AG04449 (cell line): ENCODE results near the gene BCL2A1.
A peak's percentile ranks its signal among the peaks of the same experiment; 100 is the strongest.
"Not testable (repeated sequence)": the region's sequence is repeated elsewhere in the genome, so short reads cannot be mapped to it uniquely, and the experiment has no call there.

Experiments
- CTCF ChIA-PET: fragments of 350-600 bp; formaldehyde crosslinking; extraction: SDS; loops from one replicate; lab custom pipeline; 2021; ENCODE audit warnings: antibody characterized with exemption; lab: Yijun Ruan, JAX
- POLR2A ChIA-PET: fragments of 400-600, 350-600 bp; formaldehyde crosslinking; extraction: SDS; loops from one replicate; lab custom pipeline; 2020; ENCODE audit warnings: antibody characterized with exemption, inconsistent platforms; lab: Yijun Ruan, JAX
- DNase-seq: peaks from one replicate; pipeline ENCODE4 v3.0.0-alpha.2; 2010; ENCODE audit warnings: low read depth, low spot score
- H3K4me3 ChIP-seq: 2 replicates; pipeline ENCODE4 v1.5.1; 2011; ENCODE audit warnings: low read depth, mild to moderate bottlenecking, control low read depth, low read length
- TF ChIP-seq, protein P1 (sequence below): IDR thresholded peaks from one replicate; pipeline ENCODE4 v1.5.1; 2011; ENCODE audit warnings: mild to moderate bottlenecking, moderate library complexity, low read length, control low read depth, inconsistent platforms; ENCODE audit not compliant: insufficient read depth; ENCODE audit errors: missing control alignments

Gene BCL2A1

DNA sequence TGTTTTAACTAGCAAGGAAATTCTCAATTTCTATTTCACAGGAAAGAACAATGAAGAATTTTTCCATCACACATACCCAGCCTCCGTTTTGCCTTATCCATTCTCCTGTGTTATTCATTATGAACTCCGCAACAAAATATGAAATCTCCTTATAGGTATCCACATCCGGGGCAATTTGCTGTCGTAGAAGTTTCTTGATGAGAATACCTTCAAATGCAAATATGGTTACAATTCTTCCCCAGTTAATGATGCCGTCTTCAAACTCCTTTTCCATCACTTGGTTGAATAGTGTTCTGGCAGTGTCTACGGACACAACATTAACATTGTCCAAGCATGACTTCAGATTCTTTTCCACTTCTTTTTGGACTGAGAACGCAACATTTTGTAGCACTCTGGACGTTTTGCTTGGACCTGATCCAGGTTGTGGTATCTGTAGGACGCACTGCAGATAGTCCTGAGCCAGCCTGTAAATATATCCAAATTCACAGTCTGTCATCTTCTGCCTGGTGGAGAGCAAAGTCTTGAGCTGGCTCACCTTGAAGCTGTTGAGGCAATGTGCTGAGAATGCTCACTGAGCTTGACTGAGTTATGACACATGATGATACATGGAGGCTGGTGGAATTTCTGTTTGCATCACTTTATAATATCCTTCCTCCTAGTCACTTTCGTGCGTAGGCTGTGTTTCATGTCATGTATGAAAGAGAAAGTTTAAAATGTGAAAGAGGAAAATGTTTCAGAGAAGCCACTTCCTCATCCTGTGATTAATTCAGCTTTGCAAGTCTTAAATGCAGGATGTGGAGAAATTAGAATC, at the start of gene BCL2A1:
Gene BCL2A1 (minus strand): TSS at position 573 of the 811 bp plus-strand sequence. CDS start 77 bp downstream, at position 496.
- POLR2A ChIA-PET, result no interaction called here
- DNase-seq, result peak; percentile 68

DNA sequence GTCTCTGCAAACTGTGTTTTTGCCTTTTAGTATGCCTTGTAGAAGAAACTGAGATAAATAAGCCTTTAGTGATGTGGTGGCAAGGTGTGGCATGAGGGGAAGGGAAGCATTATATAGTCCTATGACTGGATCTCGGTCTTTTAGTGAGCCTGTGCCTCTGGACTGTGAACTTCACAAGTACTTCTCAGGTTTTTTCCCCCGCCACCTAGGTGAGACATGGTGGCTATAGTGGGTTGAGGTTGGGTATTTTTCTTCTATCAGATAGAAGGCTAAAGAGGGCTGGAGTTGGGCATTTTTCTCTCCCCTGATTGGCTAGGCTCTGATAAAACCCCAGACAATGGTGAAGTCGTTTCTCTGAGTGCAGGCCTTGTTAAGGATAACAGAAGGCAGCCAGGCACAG, 49.7 kb upstream of the BCL2A1 start:
- TF ChIP-seq, protein P1, sequence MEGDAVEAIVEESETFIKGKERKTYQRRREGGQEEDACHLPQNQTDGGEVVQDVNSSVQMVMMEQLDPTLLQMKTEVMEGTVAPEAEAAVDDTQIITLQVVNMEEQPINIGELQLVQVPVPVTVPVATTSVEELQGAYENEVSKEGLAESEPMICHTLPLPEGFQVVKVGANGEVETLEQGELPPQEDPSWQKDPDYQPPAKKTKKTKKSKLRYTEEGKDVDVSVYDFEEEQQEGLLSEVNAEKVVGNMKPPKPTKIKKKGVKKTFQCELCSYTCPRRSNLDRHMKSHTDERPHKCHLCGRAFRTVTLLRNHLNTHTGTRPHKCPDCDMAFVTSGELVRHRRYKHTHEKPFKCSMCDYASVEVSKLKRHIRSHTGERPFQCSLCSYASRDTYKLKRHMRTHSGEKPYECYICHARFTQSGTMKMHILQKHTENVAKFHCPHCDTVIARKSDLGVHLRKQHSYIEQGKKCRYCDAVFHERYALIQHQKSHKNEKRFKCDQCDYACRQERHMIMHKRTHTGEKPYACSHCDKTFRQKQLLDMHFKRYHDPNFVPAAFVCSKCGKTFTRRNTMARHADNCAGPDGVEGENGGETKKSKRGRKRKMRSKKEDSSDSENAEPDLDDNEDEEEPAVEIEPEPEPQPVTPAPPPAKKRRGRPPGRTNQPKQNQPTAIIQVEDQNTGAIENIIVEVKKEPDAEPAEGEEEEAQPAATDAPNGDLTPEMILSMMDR, result no peak
- ChIA-PET CTCF (no interaction called here), POLR2A (no interaction called here)

More for the DNA sequence above, at the start of gene BCL2A1:
- TF ChIP-seq, protein P1, result no peak
- CTCF ChIA-PET, result interaction anchor here (0.9 kb wide), 1 partner anchor 9 kb away, joined by 3 read pairs; no protein-coding TSS in a partner anchor
- H3K4me3 ChIP-seq, result no peak within 1 kb of the TSS; the same call in 1 of the 2 replicates

DNA sequence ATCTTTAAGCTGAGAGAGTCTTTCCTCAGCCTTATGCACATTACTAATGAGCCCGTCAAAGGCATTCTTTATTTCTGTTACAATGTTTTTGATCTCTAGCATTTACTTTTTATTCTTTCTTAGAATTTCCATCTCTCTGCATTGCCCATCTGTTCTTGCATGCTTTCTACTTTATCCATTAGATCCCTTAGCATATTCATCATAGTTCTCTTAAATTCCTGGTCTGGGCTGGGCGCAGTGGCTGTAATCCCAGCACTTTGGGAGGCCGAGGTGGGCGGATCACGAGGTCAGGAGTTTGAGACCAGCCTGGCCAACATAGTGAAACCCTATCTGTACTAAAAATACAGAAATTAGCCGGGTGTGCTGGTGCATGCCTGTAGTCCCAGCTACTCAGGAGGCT, 49.2 kb upstream of the BCL2A1 start:
- DNase-seq, H3K4me3 ChIP-seq, CTCF ChIA-PET, POLR2A ChIA-PET: not testable (repeated sequence)

More for the DNA sequence above, 49.7 kb upstream of the BCL2A1 start:
- DNase-seq, result no peak
- H3K4me3 ChIP-seq, result no peak overlapping the region

DNA sequence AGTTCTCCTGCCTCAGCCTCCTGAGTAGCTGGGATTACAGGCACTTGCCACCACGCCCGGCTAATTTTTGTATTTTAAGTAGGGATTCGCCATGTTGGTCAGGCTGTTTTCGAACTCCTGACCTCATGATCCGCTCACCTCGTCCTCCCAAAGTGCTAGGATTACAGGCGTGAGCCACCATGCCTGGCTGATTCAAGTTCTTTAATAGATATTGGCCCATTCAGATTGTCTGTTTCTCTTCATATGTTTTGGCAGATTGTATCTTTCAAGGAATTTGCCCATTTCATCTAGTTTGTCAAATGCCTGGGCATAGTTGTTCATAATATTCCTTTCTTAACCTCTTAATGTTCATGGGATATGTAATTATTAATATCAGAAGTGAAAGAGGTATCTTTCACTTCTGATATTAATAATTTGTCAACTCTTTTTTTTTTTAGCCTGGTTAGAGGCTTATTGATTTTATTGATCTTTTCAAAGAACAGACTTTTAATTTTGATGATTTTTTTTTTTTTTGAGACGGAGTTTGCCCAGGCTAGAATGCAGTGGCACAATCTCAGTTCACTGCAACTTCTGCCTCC, 48.3 kb upstream of the BCL2A1 start:
- DNase-seq, result no peak
- CTCF ChIA-PET, result no interaction called here

DNA sequence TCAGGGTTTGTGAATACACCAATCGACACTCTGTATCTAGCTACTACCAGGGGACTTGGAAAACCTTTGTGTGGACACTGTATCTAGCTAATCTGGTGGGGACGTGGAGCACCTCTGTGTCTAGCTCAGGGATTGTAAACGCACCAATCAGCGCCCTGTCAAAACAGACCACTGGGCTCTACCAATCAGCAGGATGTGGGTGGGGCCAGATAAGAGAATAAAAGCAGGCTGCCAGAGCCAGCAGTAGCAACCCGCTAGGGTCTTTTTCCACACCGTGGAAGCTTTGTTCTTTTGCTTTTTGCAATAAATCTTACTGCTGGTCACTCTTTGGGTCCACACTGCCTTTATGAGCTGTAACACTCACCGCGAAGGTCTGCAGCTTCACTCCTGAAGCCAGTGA, 46.1 kb upstream of the BCL2A1 start:
- POLR2A ChIA-PET, result not testable (repeated sequence)

More for the DNA sequence above, 48.3 kb upstream of the BCL2A1 start:
- TF ChIP-seq, protein P1, result no peak
- no peak overlapping the region for H3K4me3 ChIP-seq
- POLR2A ChIA-PET, result no interaction called here

GRCh38 chr15:80016506-80016905, 45.5 kb upstream of the BCL2A1 start:
- H3K4me3 ChIP-seq, POLR2A ChIA-PET, DNase-seq, CTCF ChIA-PET: not testable (repeated sequence)

More for the DNA sequence above, 46.1 kb upstream of the BCL2A1 start:
- H3K4me3 ChIP-seq, CTCF ChIA-PET, DNase-seq: not testable (repeated sequence)

GRCh38 chr15:80015156-80015555, 44.2 kb upstream of the BCL2A1 start:
- no peak for DNase-seq
- TF ChIP-seq, protein P1, result no peak
- H3K4me3 ChIP-seq, result no peak overlapping the region
- POLR2A ChIA-PET, result no interaction called here
- CTCF ChIA-PET, result interaction anchor here (1.5 kb wide), 1 partner anchor 22 kb away, joined by 4 read pairs; no protein-coding TSS in a partner anchor

DNA sequence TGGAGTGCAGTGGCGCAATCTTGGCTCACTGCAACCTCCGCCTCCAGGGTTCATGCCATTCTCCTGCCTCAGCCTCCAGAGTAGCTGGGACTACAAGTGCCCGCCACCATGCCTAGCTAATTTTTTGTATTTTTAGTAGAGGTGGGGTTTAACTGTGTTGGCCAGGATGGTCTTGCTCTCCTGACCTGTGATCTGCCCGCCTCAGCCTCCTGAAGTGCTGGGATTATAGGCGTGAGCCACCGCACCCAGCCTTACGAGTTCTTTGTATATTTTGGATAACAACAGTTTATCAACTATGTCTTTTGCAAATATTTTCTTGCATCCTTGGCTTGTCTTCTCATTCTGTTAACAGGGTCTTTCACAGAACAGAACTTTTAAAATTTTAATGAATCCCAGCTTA, 43.2 kb upstream of the BCL2A1 start:
- POLR2A ChIA-PET, DNase-seq, H3K4me3 ChIP-seq: not testable (repeated sequence)
- CTCF ChIA-PET, result interaction anchor here (1.5 kb wide), 1 partner anchor 21 kb away, joined by 4 read pairs; no protein-coding TSS in a partner anchor
